Measurements from ENCODE around the gene SCAMP3.
"Not testable (repeated sequence)": the region's sequence is repeated elsewhere in the genome, so short reads cannot be mapped to it uniquely, and the experiment has no call there.

Gene SCAMP3

GRCh38 chr1:155254714-155255242 is 7.4 kb downstream of the SCAMP3 start:
- no peak for DNase-seq (ENCODE audit: low spot score)

- no peak for DNase-seq (ENCODE audit: low spot score)
These were observed 7.9 kb downstream of the SCAMP3 start for GRCh38 chr1:155254228-155254713.

GRCh38 chr1:155253797-155254196 is 8.4 kb downstream of the SCAMP3 start:
- DNase-seq (ENCODE audit: low spot score) = no peak

GRCh38 chr1:155253208-155253607 is 9.0 kb downstream of the SCAMP3 start:
- DNase-seq (ENCODE audit: low spot score) = no peak

GRCh38 chr1:155251566-155251965 is 10.6 kb downstream of the SCAMP3 start:
- no peak for DNase-seq (ENCODE audit: low spot score)

GRCh38 chr1:155250633-155251449 is 11.3 kb downstream of the SCAMP3 start:
- DNase-seq (ENCODE audit: low spot score) = peak; percentile 99

GRCh38 chr1:155250246-155250632 is 11.9 kb downstream of the SCAMP3 start:
- no peak for DNase-seq (ENCODE audit: low spot score)

- DNase-seq (ENCODE audit: low spot score) = no peak
These were observed 14.2 kb downstream of the SCAMP3 start for GRCh38 chr1:155247667-155248553.

GRCh38 chr1:155246796-155247195 is 15.4 kb downstream of the SCAMP3 start:
- DNase-seq (ENCODE audit: low spot score) = not testable (repeated sequence)

GRCh38 chr1:155245163-155245524 is 17.0 kb downstream of the SCAMP3 start:
- DNase-seq (ENCODE audit: low spot score) = no peak

- DNase-seq (ENCODE audit: low spot score) = peak; percentile 99
These were observed 17.6 kb downstream of the SCAMP3 start for GRCh38 chr1:155244368-155245162.

GRCh38 chr1:155242805-155243358 is 19.3 kb downstream of the SCAMP3 start:
- DNase-seq (ENCODE audit: low spot score) = no peak

GRCh38 chr1:155241841-155242264 is 20.3 kb downstream of the SCAMP3 start:
- DNase-seq (ENCODE audit: low spot score) = no peak

- DNase-seq (ENCODE audit: low spot score) = peak; percentile 92
These were observed 21.0 kb downstream of the SCAMP3 start for GRCh38 chr1:155241069-155241679.

GRCh38 chr1:155236451-155236850 is 25.7 kb downstream of the SCAMP3 start:
- DNase-seq (ENCODE audit: low spot score) = no peak

- DNase-seq (ENCODE audit: low spot score) = not testable (repeated sequence)
These were observed 26.8 kb downstream of the SCAMP3 start for GRCh38 chr1:155235375-155235774.

GRCh38 chr1:155233502-155233901 is 28.7 kb downstream of the SCAMP3 start:
- DNase-seq (ENCODE audit: low spot score) = not testable (repeated sequence)

GRCh38 chr1:155232001-155232978 is 29.9 kb downstream of the SCAMP3 start:
- DNase-seq (ENCODE audit: low spot score) = not testable (repeated sequence)

- not testable (repeated sequence) for DNase-seq (ENCODE audit: low spot score)
These were observed 30.9 kb downstream of the SCAMP3 start for GRCh38 chr1:155231302-155231701.

- no peak for DNase-seq (ENCODE audit: low spot score)
These were observed 34.1 kb downstream of the SCAMP3 start for GRCh38 chr1:155228096-155228427.

All from COLO829 (cell line).